SU-DHL-6 (cell line): Measurements from ENCODE around the gene TXNRD1.

ENCODE experiments used
- EZH2phosphoT487 ChIP-seq: fragments of 200-600 bp; sonication (generic), shearing (Covaris generic); conservative IDR thresholded peaks from 2 replicates; pipeline ENCODE4 v1.6.1; 2018; ENCODE audit warnings: mild to moderate bottlenecking, antibody characterized with exemption, low read length, moderate library complexity, mixed read lengths
- TF ChIP-seq, protein P1 (sequence below): fragments of 200-600 bp; sonication (generic); IDR thresholded peaks from one replicate; pipeline ENCODE4 v1.5.1; 2017; ENCODE audit warnings: antibody characterized with exemption, mild to moderate bottlenecking, low read length, moderate library complexity; ENCODE audit not compliant: insufficient read depth, poor library complexity, severe bottlenecking

GRCh38 chr12:104177663-104178501, 37.7 kb upstream of the TXNRD1 start:
- TF ChIP-seq, protein P1, sequence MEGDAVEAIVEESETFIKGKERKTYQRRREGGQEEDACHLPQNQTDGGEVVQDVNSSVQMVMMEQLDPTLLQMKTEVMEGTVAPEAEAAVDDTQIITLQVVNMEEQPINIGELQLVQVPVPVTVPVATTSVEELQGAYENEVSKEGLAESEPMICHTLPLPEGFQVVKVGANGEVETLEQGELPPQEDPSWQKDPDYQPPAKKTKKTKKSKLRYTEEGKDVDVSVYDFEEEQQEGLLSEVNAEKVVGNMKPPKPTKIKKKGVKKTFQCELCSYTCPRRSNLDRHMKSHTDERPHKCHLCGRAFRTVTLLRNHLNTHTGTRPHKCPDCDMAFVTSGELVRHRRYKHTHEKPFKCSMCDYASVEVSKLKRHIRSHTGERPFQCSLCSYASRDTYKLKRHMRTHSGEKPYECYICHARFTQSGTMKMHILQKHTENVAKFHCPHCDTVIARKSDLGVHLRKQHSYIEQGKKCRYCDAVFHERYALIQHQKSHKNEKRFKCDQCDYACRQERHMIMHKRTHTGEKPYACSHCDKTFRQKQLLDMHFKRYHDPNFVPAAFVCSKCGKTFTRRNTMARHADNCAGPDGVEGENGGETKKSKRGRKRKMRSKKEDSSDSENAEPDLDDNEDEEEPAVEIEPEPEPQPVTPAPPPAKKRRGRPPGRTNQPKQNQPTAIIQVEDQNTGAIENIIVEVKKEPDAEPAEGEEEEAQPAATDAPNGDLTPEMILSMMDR, result no peak
- TF ChIP-seq EZH2phosphoT487, result no peak
